HT1080 (cell line): ENCODE data around the gene VCAN. TPM values are rescaled to one million over a fixed set of nuclear protein-coding genes. Genes with fewer than 3 reads are reported as not detected.
A peak's percentile ranks its signal among the peaks of the same experiment; 100 is the strongest.

Experiments used
- DNase-seq: peaks from one replicate; pipeline ENCODE4 v3.0.0-alpha.2; 2015; ENCODE audit warnings: low read depth
- total RNA-seq: library from RNA; depleted of rRNA; stranded (reverse); fragments of >200 nt; shearing (Covaris generic); gene quantifications from 2 replicates; pipeline ENCODE4 v1.2.3, GENCODE V29; 2014

The VCAN gene
- total RNA-seq, 1 experiment from 2014 or later: 7.5 TPM

DNA sequence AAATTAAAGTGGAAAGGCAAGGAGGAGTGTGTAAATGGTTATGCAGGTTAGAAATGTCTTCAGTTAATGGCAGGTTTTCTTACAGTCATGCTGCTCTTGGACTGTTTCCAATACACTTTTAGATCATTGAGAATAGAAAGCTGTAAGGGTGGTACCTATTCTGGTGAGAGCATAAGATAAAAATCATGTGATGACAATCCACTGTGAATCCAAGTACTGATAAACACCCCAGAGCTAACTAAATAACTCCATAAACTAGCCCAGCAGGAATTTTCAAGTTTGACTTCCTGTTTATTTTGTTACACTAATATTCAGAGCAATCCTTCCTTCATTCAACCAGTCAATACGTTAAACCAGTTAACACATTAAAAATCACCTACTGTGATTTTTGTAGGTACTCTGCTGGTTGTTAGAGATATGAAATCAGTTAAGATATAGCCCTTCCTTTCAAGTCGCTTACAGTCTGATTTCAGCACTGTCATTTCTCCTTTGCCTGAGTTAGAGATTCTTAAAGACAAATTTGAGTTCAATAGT is 22.6 kb downstream of the VCAN start:
- no peak for DNase-seq

DNA sequence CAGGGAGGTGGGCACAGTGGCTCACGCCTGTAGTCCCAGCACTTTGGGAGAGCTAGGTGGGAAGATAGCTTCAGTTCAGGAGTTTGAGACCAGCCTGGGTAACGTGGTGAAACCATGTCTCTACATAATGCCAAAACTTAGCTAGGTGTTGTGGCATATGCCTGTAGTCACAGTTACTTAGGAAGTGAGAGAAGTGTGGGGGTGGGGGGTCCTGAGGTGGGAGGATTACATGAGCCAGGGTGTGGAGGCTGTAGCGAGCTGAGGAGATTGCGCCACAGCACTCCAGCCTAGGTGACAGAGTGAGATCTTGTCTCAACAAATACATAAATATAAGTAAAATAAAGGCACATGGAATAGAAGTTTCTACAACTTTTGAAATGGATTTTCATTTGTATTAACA is 23.1 kb downstream of the VCAN start:
- DNase-seq: no peak

DNA sequence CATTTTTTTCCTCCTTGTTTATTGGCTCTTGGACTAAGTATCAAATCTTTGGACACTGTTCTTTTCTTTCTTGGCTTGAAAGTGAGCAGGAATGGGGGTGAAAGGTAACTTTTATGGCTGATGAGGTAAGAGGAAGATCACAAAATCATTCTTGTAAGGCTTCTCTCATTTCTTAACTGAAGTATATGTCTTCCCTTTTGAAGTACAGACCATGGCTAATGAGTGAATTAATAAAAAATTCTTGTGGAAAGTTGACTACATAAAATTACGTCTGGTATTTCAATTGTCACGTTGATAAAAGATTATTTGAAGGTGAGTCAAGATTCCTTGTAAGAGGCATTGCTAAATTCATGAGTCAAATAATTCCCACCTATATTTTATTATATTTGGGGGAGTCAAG is 25.1 kb downstream of the VCAN start:
- DNase-seq: no peak

DNA sequence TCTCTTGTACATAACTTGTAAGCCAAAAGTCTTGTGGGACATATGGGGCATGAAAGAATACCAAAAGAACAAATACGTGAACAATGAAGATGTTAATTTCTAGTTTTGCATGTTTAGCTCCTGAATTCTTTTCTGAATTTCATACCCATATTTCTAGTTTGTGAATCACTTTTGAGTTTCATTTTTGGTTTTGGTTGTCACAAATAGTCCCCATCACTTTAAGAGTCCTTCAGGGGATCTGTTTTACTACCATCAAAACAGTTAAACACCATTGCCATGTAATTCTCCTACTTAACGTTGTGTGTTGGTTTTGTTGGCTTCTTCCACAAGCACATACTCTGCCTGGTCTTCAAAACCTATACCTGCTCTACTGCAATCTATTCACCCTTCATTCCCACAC is 27.0 kb downstream of the VCAN start:
- DNase-seq: no peak

DNA sequence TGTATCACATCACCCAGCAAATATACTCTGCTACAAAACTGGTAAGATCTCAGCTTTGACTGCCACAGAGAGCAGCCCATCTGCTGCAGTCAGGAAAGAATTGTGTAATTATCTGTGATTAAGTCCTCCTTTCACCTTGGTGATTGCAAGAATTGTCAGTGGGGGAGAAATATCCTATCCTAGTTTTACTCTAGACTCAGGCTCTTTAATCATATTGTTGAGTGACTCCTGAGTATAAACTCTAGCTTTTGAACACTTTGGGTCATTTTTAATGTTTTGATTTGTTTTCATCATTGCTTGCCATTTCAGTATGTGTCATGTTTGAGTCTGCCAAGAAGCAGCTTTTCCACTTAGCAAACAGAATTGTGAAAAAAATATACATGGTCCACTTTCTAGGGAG is 32.1 kb downstream of the VCAN start:
- no peak for DNase-seq

DNA sequence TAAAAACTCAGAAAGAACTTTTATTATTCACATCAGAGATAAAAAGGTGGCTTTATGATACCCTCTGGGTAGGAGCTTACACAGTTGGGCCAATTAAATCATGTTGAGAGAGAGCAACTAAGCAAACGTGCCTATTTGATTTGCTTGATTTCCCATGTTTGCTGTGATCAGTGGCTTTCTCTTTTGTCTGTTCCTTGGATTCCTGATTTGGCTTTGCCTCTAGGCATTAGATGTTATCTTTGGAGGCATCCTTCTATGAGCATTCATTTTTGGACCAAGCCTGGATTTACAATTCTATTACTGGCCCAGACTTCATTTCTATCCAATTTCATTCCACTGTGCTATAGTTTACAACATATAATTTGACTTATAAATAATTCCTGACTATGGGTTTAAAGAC is 35.9 kb downstream of the VCAN start:
- DNase-seq: no peak

DNA sequence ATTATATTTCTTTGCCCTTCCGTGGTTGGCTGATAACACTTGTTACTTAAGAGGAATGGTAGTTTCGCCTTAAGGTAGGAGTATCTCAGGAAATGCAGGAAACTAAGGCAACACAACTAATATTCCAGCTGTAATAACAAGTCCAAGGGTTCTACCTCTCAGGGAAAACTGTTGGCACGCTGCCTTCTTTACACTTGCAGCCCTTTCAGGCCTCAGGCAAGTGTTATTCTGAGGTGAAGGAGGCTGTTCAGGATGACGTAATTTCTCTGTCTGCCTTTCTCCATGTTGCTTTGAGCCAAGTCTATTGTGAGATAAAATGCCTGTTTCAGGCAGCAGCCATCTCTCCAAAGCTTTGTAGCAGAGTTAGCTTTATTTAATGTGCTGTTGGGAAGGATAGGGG is 38.0 kb downstream of the VCAN start:
- DNase-seq: peak; percentile 9

DNA sequence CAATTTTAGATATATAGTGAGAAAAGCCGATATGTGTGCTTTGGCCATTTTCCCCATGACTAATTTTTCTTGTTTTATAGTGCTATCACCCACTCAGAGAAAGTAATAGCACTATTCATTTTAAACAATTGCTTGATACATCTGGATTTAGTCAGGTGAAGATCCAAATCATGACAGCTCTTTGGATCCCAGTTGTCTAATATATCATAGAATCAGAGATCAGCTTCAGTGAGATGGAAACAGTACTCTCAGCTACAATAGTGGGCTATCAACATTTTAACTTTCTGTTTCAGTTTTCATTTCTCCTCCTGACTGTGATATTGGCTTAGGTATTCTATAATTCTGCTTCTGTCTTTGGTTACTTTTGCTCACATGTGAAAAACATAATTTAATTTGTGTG is 38.7 kb downstream of the VCAN start:
- no peak for DNase-seq

DNA sequence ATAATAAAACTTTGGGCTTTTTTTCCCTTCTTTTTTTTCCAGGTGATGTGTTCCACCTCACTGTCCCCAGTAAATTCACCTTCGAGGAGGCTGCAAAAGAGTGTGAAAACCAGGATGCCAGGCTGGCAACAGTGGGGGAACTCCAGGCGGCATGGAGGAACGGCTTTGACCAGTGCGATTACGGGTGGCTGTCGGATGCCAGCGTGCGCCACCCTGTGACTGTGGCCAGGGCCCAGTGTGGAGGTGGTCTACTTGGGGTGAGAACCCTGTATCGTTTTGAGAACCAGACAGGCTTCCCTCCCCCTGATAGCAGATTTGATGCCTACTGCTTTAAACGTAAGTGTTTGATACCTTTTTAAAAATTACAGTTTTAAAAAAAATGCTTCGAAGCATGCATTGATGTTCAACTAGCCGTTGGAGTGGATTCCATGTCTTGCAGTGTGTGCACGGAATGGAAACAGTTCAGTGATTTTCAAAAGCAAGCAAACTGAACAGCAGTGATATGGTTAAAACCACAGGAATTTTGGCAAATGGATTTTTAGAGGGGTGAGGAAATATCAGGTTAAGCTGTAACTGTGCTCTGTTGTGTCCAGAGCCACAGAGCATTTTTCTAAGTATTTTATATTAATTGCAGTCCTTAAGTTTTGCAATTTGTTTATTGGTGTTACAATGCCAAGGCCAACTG is 40.7 kb downstream of the VCAN start:
- no peak for DNase-seq

DNA sequence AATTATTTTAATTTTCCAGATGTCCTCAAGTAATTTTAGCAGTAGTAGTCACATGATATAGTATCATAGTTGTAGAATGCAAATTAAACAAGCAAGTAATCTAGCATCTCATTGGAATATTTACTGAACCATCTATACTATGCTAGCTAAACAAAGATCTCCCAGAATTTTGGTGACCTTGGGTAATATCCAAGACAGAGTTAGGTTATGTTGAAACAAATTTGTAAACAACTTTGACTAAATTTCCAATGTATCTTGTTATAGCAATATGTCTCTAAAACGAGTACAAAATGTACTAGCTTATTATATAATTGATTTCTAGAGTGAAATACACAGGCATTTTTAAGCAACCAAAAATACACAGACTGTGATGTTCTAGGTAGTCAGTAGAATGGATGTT is 41.5 kb downstream of the VCAN start:
- no peak for DNase-seq

DNA sequence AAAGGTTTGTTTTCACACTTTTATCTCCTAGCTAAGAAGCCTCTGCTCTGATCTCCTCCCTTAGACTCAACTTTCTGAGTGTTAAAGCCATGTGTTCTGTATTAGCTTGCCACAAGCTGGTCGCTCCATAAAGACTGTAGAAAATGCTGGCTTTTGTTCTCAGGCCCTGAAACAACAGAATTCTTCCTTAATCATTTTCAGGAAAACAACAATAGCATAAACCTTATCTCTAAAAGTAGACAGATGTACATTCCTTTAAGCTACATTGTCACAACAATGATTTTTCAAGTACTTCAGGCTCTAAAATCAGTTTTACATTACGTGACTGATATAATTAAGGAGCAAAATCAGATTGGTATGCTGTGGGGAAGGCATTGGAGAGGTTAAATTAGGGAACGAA is 41.9 kb downstream of the VCAN start:
- DNase-seq: no peak

DNA sequence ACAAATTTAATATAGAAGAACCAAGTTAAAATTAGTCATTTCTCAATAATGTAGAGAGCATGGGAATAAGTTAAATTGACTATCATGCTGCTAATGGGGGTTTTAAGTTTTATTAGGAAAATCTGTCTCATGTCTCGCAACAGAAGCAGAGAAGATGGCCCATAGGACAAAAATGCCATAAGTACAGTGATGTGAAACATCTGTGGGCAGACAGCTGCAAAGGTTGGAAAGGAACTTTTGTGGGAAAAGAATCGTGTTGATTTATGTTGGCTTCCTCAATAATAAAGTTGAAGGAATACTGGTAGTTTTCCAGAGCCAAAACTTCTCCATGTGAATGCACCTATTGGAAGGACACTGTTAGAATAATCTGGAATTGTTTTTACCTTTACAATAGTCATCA is 44.8 kb downstream of the VCAN start:
- DNase-seq: no peak

DNA sequence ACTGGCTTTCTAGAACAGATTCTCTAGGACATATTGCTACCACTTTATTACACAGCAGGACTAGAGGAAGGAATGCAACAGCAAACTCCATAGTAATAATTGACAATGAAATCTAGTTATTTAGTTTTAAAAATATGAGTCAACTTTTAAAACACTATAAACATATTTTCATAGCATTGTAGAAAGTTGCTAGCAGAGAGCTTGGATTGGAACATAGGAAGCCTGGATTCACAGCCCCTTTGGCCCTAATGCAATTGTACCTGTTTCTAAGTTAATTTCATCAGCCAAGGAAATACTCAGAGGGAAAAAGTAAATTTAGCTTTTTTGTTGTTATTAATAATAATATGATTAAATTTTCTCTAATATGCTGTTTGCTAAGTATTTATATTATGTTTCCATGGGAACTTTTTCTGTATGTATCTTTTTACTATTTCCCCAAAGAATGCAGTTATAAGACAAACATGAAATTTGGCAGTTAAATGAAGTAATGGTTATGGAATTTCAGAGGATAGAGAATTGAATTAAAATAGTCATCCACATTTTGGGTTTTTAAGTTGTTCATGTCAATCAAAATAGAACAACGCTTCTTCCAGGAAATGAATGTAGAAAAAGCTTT is 45.6 kb downstream of the VCAN start:
- DNase-seq: no peak

DNA sequence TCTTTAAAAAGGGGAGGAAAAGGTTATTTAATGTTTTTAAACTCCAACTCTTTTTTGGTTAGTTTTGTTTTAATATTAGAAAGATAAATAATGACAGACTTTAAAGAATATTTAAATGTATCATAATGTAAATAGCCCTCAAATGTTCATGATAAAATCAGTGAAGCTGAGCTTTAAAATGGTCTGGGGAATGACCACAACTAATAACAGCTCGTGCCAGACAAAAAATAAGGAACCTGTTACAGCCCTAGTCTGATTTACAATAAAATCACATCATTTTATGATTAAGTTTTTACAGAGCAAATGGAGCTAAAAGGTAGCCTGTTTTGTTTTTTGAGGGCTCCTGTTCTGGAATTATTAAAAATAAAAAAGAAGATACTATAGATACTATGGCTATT is 46.1 kb downstream of the VCAN start:
- no peak for DNase-seq

DNA sequence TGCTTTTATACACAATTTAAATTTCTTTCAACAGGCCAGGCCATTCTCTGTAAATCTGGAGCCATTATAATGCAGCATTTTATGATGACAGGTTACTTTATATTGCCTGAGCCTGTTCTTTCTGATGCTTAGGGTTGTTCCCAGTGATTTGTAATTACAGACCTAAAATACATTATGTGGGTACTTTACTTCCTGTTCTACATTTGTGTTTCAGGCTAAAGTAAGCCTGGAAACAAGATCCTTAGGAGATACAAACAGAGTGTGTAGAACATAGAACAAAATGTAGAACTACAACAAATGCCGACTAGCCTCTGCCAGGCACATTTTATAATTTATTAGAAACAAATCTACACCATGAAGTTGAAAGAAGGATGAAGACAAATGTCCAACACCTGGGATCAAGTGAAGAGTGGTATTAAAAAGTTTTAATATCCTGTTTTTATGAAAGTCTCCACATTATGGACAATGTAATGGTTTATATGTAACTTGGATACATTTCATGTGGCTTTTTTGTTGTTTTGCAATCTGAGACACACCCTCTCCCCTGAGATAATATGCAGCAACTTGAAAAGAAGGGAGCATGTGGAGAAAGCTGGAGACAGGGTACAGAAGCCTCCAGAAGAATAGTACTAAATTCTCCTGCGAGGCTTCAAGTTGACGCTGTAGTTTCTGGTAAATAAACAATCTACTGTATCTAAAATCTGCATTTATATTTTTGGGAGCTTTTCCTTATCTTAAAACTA is 46.9 kb downstream of the VCAN start:
- no peak for DNase-seq

DNA sequence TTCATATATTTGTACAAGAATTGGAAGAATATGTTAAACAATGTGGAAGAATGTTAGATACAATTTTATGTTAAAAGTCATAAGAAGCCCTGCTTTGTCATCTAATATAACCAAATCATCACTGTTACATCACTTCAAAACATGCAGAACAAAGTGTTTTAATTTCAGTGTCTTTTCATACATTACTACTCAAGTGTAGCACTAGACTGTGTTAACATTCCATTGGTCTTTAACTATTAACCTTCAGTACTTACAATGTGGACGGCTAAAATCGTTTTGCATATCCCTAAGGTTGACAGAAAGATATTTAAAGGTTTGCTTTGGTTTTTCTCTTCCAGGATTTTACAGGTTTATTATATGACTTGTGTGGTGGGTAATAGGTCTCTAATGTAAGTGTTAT is 50.9 kb downstream of the VCAN start:
- DNase-seq: no peak

DNA sequence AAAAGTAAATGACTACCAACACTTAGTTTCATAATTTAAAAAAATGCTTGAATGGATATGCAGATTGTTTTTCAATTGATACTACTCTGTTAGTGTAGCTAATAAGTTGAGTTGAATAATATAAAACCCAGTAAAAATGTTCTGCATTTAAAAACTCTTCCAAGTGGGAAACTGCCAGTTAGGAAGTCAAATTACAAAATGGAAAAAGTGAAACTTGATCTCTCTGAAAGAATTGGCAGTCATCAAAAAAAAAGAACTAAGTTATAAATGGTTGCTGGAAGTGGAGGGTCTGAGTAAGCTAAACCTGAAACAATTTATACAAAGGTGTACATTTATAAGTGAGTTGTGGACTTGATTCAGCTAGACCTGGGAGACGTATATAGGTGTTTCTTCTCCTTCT is 52.4 kb downstream of the VCAN start:
- DNase-seq: no peak

DNA sequence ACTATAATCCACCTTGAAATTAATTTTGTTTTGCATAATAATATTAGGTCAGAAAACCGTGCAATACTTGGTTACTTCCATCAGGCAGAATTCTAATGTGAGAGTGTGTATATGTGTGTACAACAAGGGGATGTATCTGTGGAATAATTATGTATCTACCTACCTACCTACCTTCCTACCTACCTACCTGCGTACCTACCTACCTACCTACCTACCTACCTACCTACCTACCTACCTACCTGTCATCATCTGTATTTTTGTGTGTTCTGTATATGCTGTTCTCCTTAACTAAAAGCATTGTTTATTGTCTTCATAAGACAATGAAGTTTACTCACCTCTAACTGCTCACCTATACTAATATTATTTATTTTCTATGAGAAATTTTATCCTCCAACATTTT is 52.8 kb downstream of the VCAN start:
- DNase-seq: no peak

DNA sequence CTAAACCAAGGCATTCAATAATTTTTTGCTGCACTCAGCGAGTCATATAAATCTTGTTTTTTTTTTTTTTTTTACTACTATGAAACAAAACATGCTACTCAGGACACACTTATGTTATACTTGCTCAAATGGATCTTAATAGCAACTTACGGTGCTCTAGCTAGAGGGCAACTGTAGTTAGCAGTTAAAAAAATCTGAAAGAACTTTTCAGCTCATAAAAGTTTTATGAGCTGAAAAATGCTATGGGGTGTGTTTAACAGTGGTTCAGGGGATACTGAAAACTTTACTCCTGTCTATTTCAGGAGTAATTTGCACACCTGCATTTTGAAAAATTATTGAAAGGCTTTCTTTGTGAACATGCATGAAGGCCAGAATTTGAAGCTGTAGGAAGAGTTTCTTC is 53.4 kb downstream of the VCAN start:
- no peak for DNase-seq

DNA sequence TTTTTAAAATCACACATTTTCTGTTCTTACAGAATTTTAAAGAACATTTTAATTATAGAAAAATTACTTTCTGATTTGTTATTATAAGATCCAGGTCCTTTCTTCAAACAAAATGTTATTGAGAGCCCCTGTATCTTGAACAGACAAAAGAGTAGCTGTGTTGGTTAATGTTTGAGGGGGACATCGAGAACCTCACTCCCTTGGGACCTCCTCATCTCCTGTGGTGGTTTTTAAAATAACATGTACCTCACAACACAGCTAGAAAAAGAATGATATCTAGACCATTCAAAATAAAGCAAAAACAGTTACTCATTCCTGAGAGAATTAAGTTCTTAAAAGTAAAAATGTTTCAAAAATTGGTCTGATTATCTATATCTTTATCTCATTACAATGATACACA is 54.7 kb downstream of the VCAN start:
- no peak for DNase-seq

DNA sequence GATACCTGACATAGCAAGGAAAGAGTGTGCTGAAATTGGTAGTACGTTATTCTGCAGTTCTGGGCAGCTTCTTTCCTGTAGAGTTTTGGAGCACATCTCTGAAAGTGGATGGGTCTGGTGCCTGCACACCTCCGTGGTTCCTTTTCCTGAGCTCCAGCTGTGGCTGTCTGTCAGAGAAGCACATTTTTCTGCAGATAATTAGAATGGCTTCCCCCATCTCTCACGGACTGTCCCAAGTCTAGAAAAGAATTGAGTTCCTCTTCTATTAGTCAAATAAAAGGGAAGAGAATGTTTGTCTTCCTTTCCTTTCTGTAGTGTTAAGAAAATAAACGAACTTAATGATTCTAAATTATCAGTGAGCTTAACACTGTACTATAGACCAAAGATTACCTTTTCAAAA is 55.7 kb downstream of the VCAN start:
- no peak for DNase-seq

DNA sequence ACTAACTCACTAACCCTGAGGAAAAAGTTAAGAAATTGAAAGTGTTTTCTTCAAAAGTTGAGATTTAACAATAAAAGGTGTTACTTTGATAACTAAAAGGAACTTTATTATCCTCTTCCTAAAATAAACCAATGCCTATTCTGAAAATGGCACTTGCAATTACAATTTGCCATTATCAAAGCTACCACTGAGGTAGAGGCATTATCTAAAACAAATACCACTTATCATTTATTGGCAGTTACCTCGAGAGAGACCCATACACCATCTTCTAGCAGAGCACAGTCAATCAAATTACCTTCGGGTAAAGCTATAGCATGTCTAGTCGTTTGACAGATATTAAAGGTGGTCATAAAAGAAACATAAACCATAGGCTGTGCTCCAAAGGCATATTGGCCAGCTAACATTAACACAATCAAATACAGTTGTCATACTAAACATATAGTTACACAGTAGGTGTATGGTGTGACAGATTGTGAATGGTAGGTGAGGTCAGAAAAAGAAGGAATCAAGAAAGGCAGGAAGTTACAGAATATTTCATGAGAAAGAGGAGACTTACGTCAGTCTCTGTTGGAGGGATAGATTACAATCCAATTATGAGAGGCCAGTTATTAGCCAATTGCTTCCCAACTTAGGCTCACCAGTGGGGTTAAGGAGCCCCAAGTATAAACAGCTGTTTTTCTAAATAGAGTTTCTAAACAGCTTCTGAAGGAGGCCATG is 56.3 kb downstream of the VCAN start:
- no peak for DNase-seq
